ENCODE data around the gene EFNB3. TPM values are rescaled to one million over a fixed set of nuclear protein-coding genes. Genes with fewer than 3 reads are reported as not detected.

EFNB3 gene
- polyA plus RNA-seq, 1 of the 3 experiments (the other 2 are of a cell fraction), result 26.1 TPM

DNA sequence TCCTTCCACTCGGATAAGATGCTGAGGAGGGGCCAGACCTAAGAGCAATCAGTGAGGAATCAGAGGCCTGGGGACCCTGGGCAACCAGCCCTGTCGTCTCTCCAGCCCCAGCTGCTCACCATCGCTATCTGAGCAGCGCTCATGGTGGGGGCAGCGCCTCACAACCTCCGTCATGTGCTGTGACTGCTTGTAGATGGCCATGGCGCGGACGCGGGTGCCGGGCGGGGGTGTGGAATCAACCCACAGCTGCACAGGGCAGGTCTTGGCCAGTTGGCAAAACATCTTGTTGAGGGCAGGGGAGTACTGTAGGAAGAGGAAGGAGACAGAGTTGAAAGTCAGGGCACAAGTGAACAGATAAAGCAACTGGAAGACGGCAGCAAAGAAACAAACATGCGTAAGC lies 30.1 kb upstream of the EFNB3 start:
- Histone ChIP-seq H3K9me3 (no peaks in the 10 kb centered on the region), H3K4me1 (ENCODE audit: control insufficient read depth in 1 of 2, insufficient read depth in 2 of 2, low read depth in 1 of 2, low read length in 1 of 2) (no peaks in the 10 kb centered on the region), H3K36me3 (replicated peaks in 1 of 2; ENCODE audit: control insufficient read depth in 1 of 2, insufficient read depth in 2 of 2, low read length in 1 of 2) (peaks cover 38 to 45% of the 10 kb centered on the region in 2 experiments), H3K4me2 (no peak overlapping the region), H2AFZ (ENCODE audit: low read depth) (no peak overlapping the region), H3K9me2 (no peaks in the 10 kb centered on the region), H3K27ac (ENCODE audit: low read depth in 2 of 2, low read length in 1 of 2) (no peak overlapping the region), H3F3A (replicated peaks; ENCODE audit: insufficient read depth) (no peaks in the 10 kb centered on the region), H3K27me3 (ENCODE audit: insufficient read depth) (no peaks in the 10 kb centered on the region), H3K79me2 (ENCODE audit: insufficient read depth) (peaks cover 29% of the 10 kb centered on the region), H4K20me1 (ENCODE audit: insufficient read depth) (no peaks in the 10 kb centered on the region; the same call in 1 of the 2 replicates), H3K4me3 (ENCODE audit: low read depth in 2 of 2, low read length in 1 of 2) (no peak overlapping the region), H3K9ac (no peak overlapping the region)
- no peak for DNase-seq
- ChIA-PET CTCF (interaction anchor here (1.0 to 6.6 kb wide), 4 partner anchors 11 to 401 kb away, joined by 3 to 47 read pairs (median 8); partner anchors contain the start of genes TP53 and WRAP53), POLR2A (interaction anchor here (0.8 kb wide), 1 partner anchor 10 kb away, joined by 3 read pairs; no protein-coding TSS in a partner anchor)
- TF ChIP-seq FOXM1 (IDR thresholded peaks at IDR 0.05; ENCODE audit: low read depth) (no peak), IRF3 (IDR thresholded peaks at IDR 0.05; ENCODE audit: low read depth, low read length) (no peak), GATA2 (CRISPR knock-in tag; IDR thresholded peaks at IDR 0.05) (no peak), RAD21 (IDR thresholded peaks at IDR 0.05; ENCODE audit: low read length) (no peak), NRF1 (IDR thresholded peaks at IDR 0.05; ENCODE audit: low read depth, low read length) (no peak), ELF1 (IDR thresholded peaks at IDR 0.05) (no peak), FOSL2 (IDR thresholded peaks at IDR 0.05; ENCODE audit: borderline replicate concordance, low read depth) (no peak), EP300 (IDR thresholded peaks at IDR 0.05; ENCODE audit: borderline replicate concordance in 1 of 2, low read depth in 1 of 2, low read length in 1 of 2) (no peak), JUND (IDR thresholded peaks at IDR 0.05) (no peak), FOXJ3 (CRISPR knock-in tag; IDR thresholded peaks at IDR 0.05) (no peak), TCF12 (IDR thresholded peaks at IDR 0.05) (no peak), EZH2phosphoT487 (IDR thresholded peaks at IDR 0.05; ENCODE audit: borderline replicate concordance, low read depth) (no peak), POLR2AphosphoS5 (IDR thresholded peaks at IDR 0.05; ENCODE audit: low read depth, low read length) (no peak)
- TF ChIP-seq, protein P1, sequence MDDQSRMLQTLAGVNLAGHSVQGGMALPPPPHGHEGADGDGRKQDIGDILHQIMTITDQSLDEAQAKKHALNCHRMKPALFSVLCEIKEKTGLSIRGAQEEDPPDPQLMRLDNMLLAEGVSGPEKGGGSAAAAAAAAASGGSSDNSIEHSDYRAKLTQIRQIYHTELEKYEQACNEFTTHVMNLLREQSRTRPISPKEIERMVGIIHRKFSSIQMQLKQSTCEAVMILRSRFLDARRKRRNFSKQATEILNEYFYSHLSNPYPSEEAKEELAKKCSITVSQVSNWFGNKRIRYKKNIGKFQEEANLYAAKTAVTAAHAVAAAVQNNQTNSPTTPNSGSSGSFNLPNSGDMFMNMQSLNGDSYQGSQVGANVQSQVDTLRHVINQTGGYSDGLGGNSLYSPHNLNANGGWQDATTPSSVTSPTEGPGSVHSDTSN (IDR thresholded peaks at IDR 0.05), result no peak
- TF ChIP-seq, protein P2, sequence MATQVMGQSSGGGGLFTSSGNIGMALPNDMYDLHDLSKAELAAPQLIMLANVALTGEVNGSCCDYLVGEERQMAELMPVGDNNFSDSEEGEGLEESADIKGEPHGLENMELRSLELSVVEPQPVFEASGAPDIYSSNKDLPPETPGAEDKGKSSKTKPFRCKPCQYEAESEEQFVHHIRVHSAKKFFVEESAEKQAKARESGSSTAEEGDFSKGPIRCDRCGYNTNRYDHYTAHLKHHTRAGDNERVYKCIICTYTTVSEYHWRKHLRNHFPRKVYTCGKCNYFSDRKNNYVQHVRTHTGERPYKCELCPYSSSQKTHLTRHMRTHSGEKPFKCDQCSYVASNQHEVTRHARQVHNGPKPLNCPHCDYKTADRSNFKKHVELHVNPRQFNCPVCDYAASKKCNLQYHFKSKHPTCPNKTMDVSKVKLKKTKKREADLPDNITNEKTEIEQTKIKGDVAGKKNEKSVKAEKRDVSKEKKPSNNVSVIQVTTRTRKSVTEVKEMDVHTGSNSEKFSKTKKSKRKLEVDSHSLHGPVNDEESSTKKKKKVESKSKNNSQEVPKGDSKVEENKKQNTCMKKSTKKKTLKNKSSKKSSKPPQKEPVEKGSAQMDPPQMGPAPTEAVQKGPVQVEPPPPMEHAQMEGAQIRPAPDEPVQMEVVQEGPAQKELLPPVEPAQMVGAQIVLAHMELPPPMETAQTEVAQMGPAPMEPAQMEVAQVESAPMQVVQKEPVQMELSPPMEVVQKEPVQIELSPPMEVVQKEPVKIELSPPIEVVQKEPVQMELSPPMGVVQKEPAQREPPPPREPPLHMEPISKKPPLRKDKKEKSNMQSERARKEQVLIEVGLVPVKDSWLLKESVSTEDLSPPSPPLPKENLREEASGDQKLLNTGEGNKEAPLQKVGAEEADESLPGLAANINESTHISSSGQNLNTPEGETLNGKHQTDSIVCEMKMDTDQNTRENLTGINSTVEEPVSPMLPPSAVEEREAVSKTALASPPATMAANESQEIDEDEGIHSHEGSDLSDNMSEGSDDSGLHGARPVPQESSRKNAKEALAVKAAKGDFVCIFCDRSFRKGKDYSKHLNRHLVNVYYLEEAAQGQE (IDR thresholded peaks at IDR 0.05; ENCODE audit: low read depth, low read length), result no peak
- WGBS (ENCODE audit: low lambda C conversion rate), result 91% methylated on average over 14 of the region's 14 CpGs

Measured in SK-N-SH (cell line).